ENCODE data around the gene SLC22A23.

The SLC22A23 gene

GRCh38 chr6:3353939-3354338 is 102.9 kb downstream of the SLC22A23 start:
- no peaks in the 10 kb centered on the region for H3K9me3 ChIP-seq (ENCODE audit: control insufficient read depth, insufficient read depth, low read length)
- H3K27me3 ChIP-seq (ENCODE audit: control insufficient read depth, insufficient read depth, low read length): no peaks in the 10 kb centered on the region
- no peak overlapping the region for H3K9ac ChIP-seq (ENCODE audit: low read depth, low read length)
- H3K4me1 ChIP-seq (ENCODE audit: control insufficient read depth, insufficient read depth, low read length): peaks cover 11% of the 10 kb centered on the region
- no peaks in the 10 kb centered on the region for H3K36me3 ChIP-seq (ENCODE audit: control insufficient read depth, insufficient read depth, low read length)
- no peak overlapping the region for H3K4me3 ChIP-seq (ENCODE audit: low read depth, low read length)

GRCh38 chr6:3353213-3353903 is 103.5 kb downstream of the SLC22A23 start:
- peaks cover 11% of the 10 kb centered on the region for H3K4me1 ChIP-seq (ENCODE audit: control insufficient read depth, insufficient read depth, low read length)
- H3K9ac ChIP-seq (ENCODE audit: low read depth, low read length): no peak overlapping the region
- no peak overlapping the region for H3K4me3 ChIP-seq (ENCODE audit: low read depth, low read length)
- no peaks in the 10 kb centered on the region for H3K27me3 ChIP-seq (ENCODE audit: control insufficient read depth, insufficient read depth, low read length)
- no peaks in the 10 kb centered on the region for H3K9me3 ChIP-seq (ENCODE audit: control insufficient read depth, insufficient read depth, low read length)
- H3K36me3 ChIP-seq (ENCODE audit: control insufficient read depth, insufficient read depth, low read length): no peaks in the 10 kb centered on the region

GRCh38 chr6:3352678-3353077 is 104.2 kb downstream of the SLC22A23 start:
- Histone ChIP-seq H3K9ac (ENCODE audit: low read depth, low read length) (no peak overlapping the region), H3K4me1 (ENCODE audit: control insufficient read depth, insufficient read depth, low read length) (peaks cover 11% of the 10 kb centered on the region), H3K9me3 (ENCODE audit: control insufficient read depth, insufficient read depth, low read length) (no peaks in the 10 kb centered on the region), H3K36me3 (ENCODE audit: control insufficient read depth, insufficient read depth, low read length) (no peaks in the 10 kb centered on the region), H3K4me3 (ENCODE audit: low read depth, low read length) (no peak overlapping the region), H3K27me3 (ENCODE audit: control insufficient read depth, insufficient read depth, low read length) (no peaks in the 10 kb centered on the region)

GRCh38 chr6:3351829-3352524 is 104.9 kb downstream of the SLC22A23 start:
- Histone ChIP-seq H3K36me3 (ENCODE audit: control insufficient read depth, insufficient read depth, low read length) (no peaks in the 10 kb centered on the region), H3K27me3 (ENCODE audit: control insufficient read depth, insufficient read depth, low read length) (no peaks in the 10 kb centered on the region), H3K9me3 (ENCODE audit: control insufficient read depth, insufficient read depth, low read length) (no peaks in the 10 kb centered on the region), H3K4me3 (ENCODE audit: low read depth, low read length) (no peak overlapping the region), H3K9ac (ENCODE audit: low read depth, low read length) (no peak overlapping the region), H3K4me1 (ENCODE audit: control insufficient read depth, insufficient read depth, low read length) (peaks cover 5% of the 10 kb centered on the region)

- Histone ChIP-seq H3K9ac (ENCODE audit: low read depth, low read length) (no peak overlapping the region), H3K4me1 (ENCODE audit: control insufficient read depth, insufficient read depth, low read length) (no peaks in the 10 kb centered on the region), H3K27me3 (ENCODE audit: control insufficient read depth, insufficient read depth, low read length) (no peaks in the 10 kb centered on the region), H3K4me3 (ENCODE audit: low read depth, low read length) (no peak overlapping the region), H3K9me3 (ENCODE audit: control insufficient read depth, insufficient read depth, low read length) (no peaks in the 10 kb centered on the region), H3K36me3 (ENCODE audit: control insufficient read depth, insufficient read depth, low read length) (no peaks in the 10 kb centered on the region)
These were observed 105.7 kb downstream of the SLC22A23 start for GRCh38 chr6:3351105-3351676.

- no peak overlapping the region for H3K4me3 ChIP-seq (ENCODE audit: low read depth, low read length)
- no peaks in the 10 kb centered on the region for H3K4me1 ChIP-seq (ENCODE audit: control insufficient read depth, insufficient read depth, low read length)
These were observed 106.5 kb downstream of the SLC22A23 start for GRCh38 chr6:3350252-3350796.

GRCh38 chr6:3349388-3350251 is 107.2 kb downstream of the SLC22A23 start:
- Histone ChIP-seq H3K27me3 (ENCODE audit: control insufficient read depth, insufficient read depth, low read length) (no peaks in the 10 kb centered on the region), H3K9me3 (ENCODE audit: control insufficient read depth, insufficient read depth, low read length) (no peaks in the 10 kb centered on the region), H3K4me1 (ENCODE audit: control insufficient read depth, insufficient read depth, low read length) (no peaks in the 10 kb centered on the region), H3K36me3 (ENCODE audit: control insufficient read depth, insufficient read depth, low read length) (no peaks in the 10 kb centered on the region), H3K9ac (ENCODE audit: low read depth, low read length) (no peak overlapping the region), H3K4me3 (ENCODE audit: low read depth, low read length) (no peak overlapping the region)

More at GRCh38 chr6:3350252-3350796, 106.5 kb downstream of the SLC22A23 start:
- H3K27me3 ChIP-seq (ENCODE audit: control insufficient read depth, insufficient read depth, low read length): no peaks in the 10 kb centered on the region
- H3K9me3 ChIP-seq (ENCODE audit: control insufficient read depth, insufficient read depth, low read length): no peaks in the 10 kb centered on the region
- no peaks in the 10 kb centered on the region for H3K36me3 ChIP-seq (ENCODE audit: control insufficient read depth, insufficient read depth, low read length)
- H3K9ac ChIP-seq (ENCODE audit: low read depth, low read length): no peak overlapping the region

GRCh38 chr6:3348821-3349220 is 108.0 kb downstream of the SLC22A23 start:
- H3K4me3 ChIP-seq (ENCODE audit: low read depth, low read length): no peak overlapping the region
- H3K4me1 ChIP-seq (ENCODE audit: control insufficient read depth, insufficient read depth, low read length): no peaks in the 10 kb centered on the region
- no peaks in the 10 kb centered on the region for H3K27me3 ChIP-seq (ENCODE audit: control insufficient read depth, insufficient read depth, low read length)
- no peak overlapping the region for H3K9ac ChIP-seq (ENCODE audit: low read depth, low read length)
- no peaks in the 10 kb centered on the region for H3K9me3 ChIP-seq (ENCODE audit: control insufficient read depth, insufficient read depth, low read length)
- H3K36me3 ChIP-seq (ENCODE audit: control insufficient read depth, insufficient read depth, low read length): no peaks in the 10 kb centered on the region

- Histone ChIP-seq H3K4me3 (ENCODE audit: low read depth, low read length) (no peak overlapping the region), H3K9ac (ENCODE audit: low read depth, low read length) (no peak overlapping the region), H3K36me3 (ENCODE audit: control insufficient read depth, insufficient read depth, low read length) (no peaks in the 10 kb centered on the region), H3K4me1 (ENCODE audit: control insufficient read depth, insufficient read depth, low read length) (peaks cover 6% of the 10 kb centered on the region), H3K9me3 (ENCODE audit: control insufficient read depth, insufficient read depth, low read length) (no peaks in the 10 kb centered on the region), H3K27me3 (ENCODE audit: control insufficient read depth, insufficient read depth, low read length) (no peaks in the 10 kb centered on the region)
These were observed 109.0 kb downstream of the SLC22A23 start for GRCh38 chr6:3347826-3348225.

- Histone ChIP-seq H3K4me3 (ENCODE audit: low read depth, low read length) (no peak overlapping the region), H3K36me3 (ENCODE audit: control insufficient read depth, insufficient read depth, low read length) (no peaks in the 10 kb centered on the region), H3K9me3 (ENCODE audit: control insufficient read depth, insufficient read depth, low read length) (no peaks in the 10 kb centered on the region), H3K27me3 (ENCODE audit: control insufficient read depth, insufficient read depth, low read length) (no peaks in the 10 kb centered on the region), H3K4me1 (ENCODE audit: control insufficient read depth, insufficient read depth, low read length) (peaks cover 11% of the 10 kb centered on the region), H3K9ac (ENCODE audit: low read depth, low read length) (no peak overlapping the region)
These were observed 109.6 kb downstream of the SLC22A23 start for GRCh38 chr6:3347247-3347646.

- no peak overlapping the region for H3K9ac ChIP-seq (ENCODE audit: low read depth, low read length)
- no peaks in the 10 kb centered on the region for H3K27me3 ChIP-seq (ENCODE audit: control insufficient read depth, insufficient read depth, low read length)
- no peaks in the 10 kb centered on the region for H3K9me3 ChIP-seq (ENCODE audit: control insufficient read depth, insufficient read depth, low read length)
- H3K36me3 ChIP-seq (ENCODE audit: control insufficient read depth, insufficient read depth, low read length): no peaks in the 10 kb centered on the region
- no peak overlapping the region for H3K4me3 ChIP-seq (ENCODE audit: low read depth, low read length)
- peaks cover 19% of the 10 kb centered on the region for H3K4me1 ChIP-seq (ENCODE audit: control insufficient read depth, insufficient read depth, low read length)
These were observed 110.4 kb downstream of the SLC22A23 start for GRCh38 chr6:3346476-3346875.
